K562 (cell line): ENCODE measurements around the gene PTPN14.

Experiments used
- EZH2 ChIP-seq: IDR thresholded peaks from 2 replicates; pipeline ENCODE4 v1.6.1; 2012; ENCODE audit warnings: low read depth, mild to moderate bottlenecking, inconsistent platforms, low read length, borderline replicate concordance
- HMG20B ChIP-seq: fragments of 250-450 bp; sonication (Bioruptor Pico); IDR thresholded peaks from 2 replicates; pipeline ENCODE4 v1.5.0; 2021; ENCODE audit warnings: mild to moderate bottlenecking
- KAT2B ChIP-seq: IDR thresholded peaks from one replicate; pipeline ENCODE4 v1.6.1; 2012; ENCODE audit warnings: low read depth, mild to moderate bottlenecking, control low read depth, inconsistent platforms, low read length, moderate library complexity
- STAT5B ChIP-seq: fragments of 250-450 bp; sonication (Bioruptor Pico); IDR thresholded peaks from 2 replicates; pipeline ENCODE4 v1.8.0; 2021; ENCODE audit warnings: mild to moderate bottlenecking, inconsistent platforms
- ZNF589 ChIP-seq: fragments of 200-800 bp; sonication (Bioruptor generic); IDR thresholded peaks from 2 replicates; pipeline ENCODE4 v1.6.1; 2016; ENCODE audit warnings: low read depth, missing genetic modification characterization, missing compliant biosample characterization

- TF ChIP-seq ZNF589 = no peak
- TF ChIP-seq KAT2B = no peak
- TF ChIP-seq HMG20B = no peak
- TF ChIP-seq STAT5B (CRISPR knock-in tag) = no peak
- TF ChIP-seq EZH2 = no peak
Observed at GRCh38 chr1:214514819-214515383, 36.5 kb downstream of the PTPN14 start.
